ENCODE data around the gene CLEC4A. TPM values are rescaled to one million over a fixed set of nuclear protein-coding genes. Genes with fewer than 3 reads are reported as not detected.

The CLEC4A gene
- total RNA-seq = 0.09 TPM in 1 of 2 replicates, not detected in the other

DNA sequence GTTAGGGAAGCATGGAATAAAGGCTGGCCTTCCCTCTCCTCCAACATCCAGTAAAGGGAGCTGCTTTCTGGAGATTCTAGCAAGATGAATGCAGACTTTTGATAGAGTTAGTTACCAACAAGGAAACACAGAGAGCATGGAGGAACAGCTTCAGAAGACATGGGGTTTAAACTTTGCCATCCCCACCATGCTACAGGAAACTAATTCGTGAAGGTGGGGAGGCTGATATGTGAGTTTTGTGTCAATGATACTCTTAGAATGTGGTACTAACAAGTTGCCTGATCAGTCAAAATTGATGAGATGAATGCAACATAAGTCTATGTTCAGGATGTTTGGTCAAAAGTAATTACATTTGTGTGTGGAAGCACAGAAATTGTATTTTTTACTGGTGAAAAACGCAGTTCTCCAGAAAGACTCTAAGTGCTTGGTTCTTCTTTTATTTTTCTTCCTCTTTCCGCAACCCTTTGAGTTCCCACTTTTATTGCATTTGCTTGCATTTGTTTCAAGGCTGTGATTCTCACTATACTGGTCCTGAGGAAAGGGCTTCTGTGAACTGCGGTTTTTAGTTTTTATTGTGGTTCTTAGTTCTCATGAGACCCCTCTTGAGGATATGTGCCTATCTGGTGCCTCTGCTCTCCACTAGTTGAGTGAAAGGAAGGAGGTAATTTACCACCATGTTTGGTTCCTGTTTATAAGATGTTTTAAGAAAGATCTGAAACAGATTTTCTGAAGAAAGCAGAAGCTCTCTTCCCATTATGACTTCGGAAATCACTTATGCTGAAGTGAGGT is at the start of gene CLEC4A:
CLEC4A (plus strand) TSS at position 494 of the 789 bp plus-strand sequence; CDS start at position 756, 262 bp downstream.

DNA sequence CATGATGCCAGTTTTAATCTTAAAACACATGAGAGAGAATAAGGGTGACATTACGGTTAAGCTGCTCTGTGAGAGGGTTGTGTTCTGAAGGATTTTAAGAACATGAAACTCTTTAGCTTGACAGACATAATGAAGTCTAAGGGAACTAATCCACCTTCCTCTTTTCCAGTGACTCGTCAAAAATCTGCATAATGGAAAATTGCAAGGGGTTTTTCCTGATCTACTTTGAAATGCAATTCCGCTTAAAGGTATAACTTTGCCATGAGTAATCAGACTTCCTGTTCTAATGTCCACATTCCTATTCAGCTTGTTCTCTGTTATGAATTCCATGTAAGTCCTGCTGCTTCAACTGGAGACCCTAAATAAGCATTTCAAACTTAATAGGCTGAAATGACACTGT is 33.4 kb downstream of the CLEC4A start, which contains the start of gene ZNF705A:
ZNF705A (plus strand) TSS at position 171 of the 400 bp plus-strand sequence. CDS start 15,611 bp downstream, outside the sequence.

Other genes with a start within 250 kb of the CLEC4A start
- gene SLC2A3, start 187.4 kb upstream of the CLEC4A start, total RNA-seq = 26.7 and 54.7 TPM in 2 replicates
- gene FOXJ2, start 90.9 kb upstream of the CLEC4A start, total RNA-seq = 2.4 and 4.2 TPM in 2 replicates
- 0.09 and 0.28 TPM in 2 replicates for gene C3AR1, start 57.3 kb upstream of the CLEC4A start, total RNA-seq
- gene NECAP1, start 41.3 kb upstream of the CLEC4A start, total RNA-seq = 21.4 and 31.2 TPM in 2 replicates
- under 0.01 TPM in 1 of 2 replicates, not detected in the other for gene ZNF705A, start 33.4 kb downstream of the CLEC4A start, total RNA-seq
- 0.09 TPM in 1 of 2 replicates, not detected in the other for gene FAM90A1, start 104.0 kb downstream of the CLEC4A start, total RNA-seq